Astrocyte (in vitro differentiated cells and primary cell): ENCODE measurements around the gene GPR137. TPM values are rescaled to one million over a fixed set of nuclear protein-coding genes. Genes with fewer than 3 reads are reported as not detected.

ENCODE experiments used
- DNase-seq: peaks from one replicate; pipeline ENCODE4 v3.0.0-alpha.2; 2010; ENCODE audit warnings: low read depth
- FAIRE-seq: peaks from 2 replicates; lab custom pipeline; 2011; peaks lifted over from hg19 to GRCh38; lab: Jason Lieb, UNC
- H2AFZ ChIP-seq: 2 replicates; pipeline ENCODE4 v1.6.0; 2012; ENCODE audit warnings: low read depth, low read length, inconsistent platforms
- H3K27ac ChIP-seq: 2 replicates; pipeline ENCODE4 v1.5.1; 2011; ENCODE audit warnings: low read depth, low read length, inconsistent platforms
- H3K27me3 ChIP-seq: 2 replicates; pipeline ENCODE4 v1.6.0; 2011; ENCODE audit warnings: low read length, inconsistent platforms; ENCODE audit not compliant: insufficient read depth
- H3K36me3 ChIP-seq: 2 replicates; pipeline ENCODE4 v1.5.1; 2011; ENCODE audit warnings: low read length, inconsistent platforms; ENCODE audit not compliant: insufficient read depth
- H3K4me1 ChIP-seq: 2 replicates; pipeline ENCODE4 v1.5.1; 2011; ENCODE audit warnings: low read length, inconsistent platforms; ENCODE audit not compliant: insufficient read depth
- H3K4me2 ChIP-seq: 2 replicates; pipeline ENCODE4 v1.6.0; 2012; ENCODE audit warnings: low read length, inconsistent platforms
- H3K4me3 ChIP-seq: 2 replicates; pipeline ENCODE4 v1.5.1; 2011; ENCODE audit warnings: low read depth, mild to moderate bottlenecking, low read length, inconsistent platforms; ENCODE audit not compliant: insufficient read depth
- H3K79me2 ChIP-seq: 2 replicates; pipeline ENCODE4 v1.6.0; 2012; ENCODE audit warnings: mild to moderate bottlenecking, low read length, inconsistent platforms; ENCODE audit not compliant: insufficient read depth
- H3K9ac ChIP-seq: 2 replicates; pipeline ENCODE4 v1.6.0; 2012; ENCODE audit warnings: mild to moderate bottlenecking, low read length, inconsistent platforms
- H3K9me3 ChIP-seq: 2 replicates; pipeline ENCODE4 v1.5.1; 2012; ENCODE audit warnings: low read depth, mild to moderate bottlenecking, low read length, inconsistent platforms; ENCODE audit not compliant: insufficient read depth
- H4K20me1 ChIP-seq: 2 replicates; pipeline ENCODE4 v1.6.0; 2012; ENCODE audit warnings: low read length, inconsistent platforms; ENCODE audit not compliant: insufficient read depth
- H3K27ac Mint-ChIP-seq: one replicate; pipeline ENCODE4 v1.8.0; 2021; ENCODE audit warnings: mild to moderate bottlenecking, mixed read lengths; ENCODE audit not compliant: unreplicated experiment
- H3K27me3 Mint-ChIP-seq: one replicate; pipeline ENCODE4 v1.8.0; 2021; ENCODE audit warnings: low read depth, mixed read lengths; ENCODE audit not compliant: unreplicated experiment
- H3K36me3 Mint-ChIP-seq: one replicate; pipeline ENCODE4 v1.8.0; 2021; ENCODE audit warnings: low read depth, mixed read lengths; ENCODE audit not compliant: unreplicated experiment
- H3K4me1 Mint-ChIP-seq: one replicate; pipeline ENCODE4 v1.8.0; 2021; ENCODE audit warnings: low read depth, mixed read lengths; ENCODE audit not compliant: unreplicated experiment
- H3K4me3 Mint-ChIP-seq: one replicate; pipeline ENCODE4 v1.8.0; 2021; ENCODE audit warnings: mild to moderate bottlenecking, moderate library complexity, mixed read lengths; ENCODE audit not compliant: unreplicated experiment
- H3K9me3 Mint-ChIP-seq: one replicate; pipeline ENCODE4 v1.8.0; 2021; ENCODE audit warnings: mild to moderate bottlenecking, mixed read lengths; ENCODE audit not compliant: unreplicated experiment
- EZH2 ChIP-seq: IDR thresholded peaks from 2 replicates; pipeline ENCODE4 v1.6.1; 2012; ENCODE audit warnings: mild to moderate bottlenecking, low read length, inconsistent platforms; ENCODE audit not compliant: insufficient read depth
- total RNA-seq: library from RNA; stranded (reverse); gene quantifications from 2 replicates; pipeline ENCODE4 v1.2.1, GENCODE V29; 2021
- TF ChIP-seq, protein P1 (sequence below): IDR thresholded peaks from 2 replicates; pipeline ENCODE4 v1.5.1; 2011; ENCODE audit warnings: low read depth, mild to moderate bottlenecking, inconsistent platforms, low read length, moderate library complexity; ENCODE audit not compliant: insufficient read depth

Gene GPR137
- total RNA-seq, 1 donor from 2014 or later: 46.8 TPM

GRCh38 chr11:64275031-64275800 is 10.4 kb upstream of the GPR137 start:
- Mint-ChIP-seq H3K27me3 (no peaks in the 10 kb centered on the region), H3K4me1 (peaks cover 4% of the 10 kb centered on the region), H3K27ac (no peak overlapping the region), H3K4me3 (no peak overlapping the region), H3K9me3 (no peaks in the 10 kb centered on the region), H3K36me3 (peaks cover 7% of the 10 kb centered on the region)
- no peak for DNase-seq
- Histone ChIP-seq H3K27ac (no peak overlapping the region), H3K9ac (no peak overlapping the region), H3K79me2 (peaks cover 7% of the 10 kb centered on the region), H3K36me3 (no peaks in the 10 kb centered on the region), H2AFZ (no peak overlapping the region), H3K27me3 (no peaks in the 10 kb centered on the region), H3K4me3 (no peak overlapping the region), H3K4me2 (no peak overlapping the region), H3K9me3 (no peaks in the 10 kb centered on the region), H4K20me1 (no peaks in the 10 kb centered on the region), H3K4me1 (peaks cover 17% of the 10 kb centered on the region)
- no peak for FAIRE-seq
- TF ChIP-seq EZH2: no peak
- TF ChIP-seq, protein P1, sequence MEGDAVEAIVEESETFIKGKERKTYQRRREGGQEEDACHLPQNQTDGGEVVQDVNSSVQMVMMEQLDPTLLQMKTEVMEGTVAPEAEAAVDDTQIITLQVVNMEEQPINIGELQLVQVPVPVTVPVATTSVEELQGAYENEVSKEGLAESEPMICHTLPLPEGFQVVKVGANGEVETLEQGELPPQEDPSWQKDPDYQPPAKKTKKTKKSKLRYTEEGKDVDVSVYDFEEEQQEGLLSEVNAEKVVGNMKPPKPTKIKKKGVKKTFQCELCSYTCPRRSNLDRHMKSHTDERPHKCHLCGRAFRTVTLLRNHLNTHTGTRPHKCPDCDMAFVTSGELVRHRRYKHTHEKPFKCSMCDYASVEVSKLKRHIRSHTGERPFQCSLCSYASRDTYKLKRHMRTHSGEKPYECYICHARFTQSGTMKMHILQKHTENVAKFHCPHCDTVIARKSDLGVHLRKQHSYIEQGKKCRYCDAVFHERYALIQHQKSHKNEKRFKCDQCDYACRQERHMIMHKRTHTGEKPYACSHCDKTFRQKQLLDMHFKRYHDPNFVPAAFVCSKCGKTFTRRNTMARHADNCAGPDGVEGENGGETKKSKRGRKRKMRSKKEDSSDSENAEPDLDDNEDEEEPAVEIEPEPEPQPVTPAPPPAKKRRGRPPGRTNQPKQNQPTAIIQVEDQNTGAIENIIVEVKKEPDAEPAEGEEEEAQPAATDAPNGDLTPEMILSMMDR: no peak

GRCh38 chr11:64275841-64276240 is 9.8 kb upstream of the GPR137 start:
- peaks cover 7% of the 10 kb centered on the region for H3K79me2 ChIP-seq
- H2AFZ ChIP-seq: no peak overlapping the region
- no peaks in the 10 kb centered on the region for H3K9me3 ChIP-seq
- H3K4me2 ChIP-seq: no peak overlapping the region
- H3K9ac ChIP-seq: no peak overlapping the region
- Mint-ChIP-seq H3K27ac (no peak overlapping the region), H3K27me3 (no peaks in the 10 kb centered on the region), H3K9me3 (no peaks in the 10 kb centered on the region), H3K4me1 (peaks cover 4% of the 10 kb centered on the region), H3K4me3 (no peak overlapping the region), H3K36me3 (peaks cover 7% of the 10 kb centered on the region)
- no peak for FAIRE-seq
- H3K4me3 ChIP-seq: no peak overlapping the region
- DNase-seq: no peak
- peaks cover 12% of the 10 kb centered on the region for H3K4me1 ChIP-seq
- H3K27ac ChIP-seq: no peak overlapping the region
- H3K36me3 ChIP-seq: no peaks in the 10 kb centered on the region
- TF ChIP-seq, protein P1: no peak
- TF ChIP-seq EZH2: no peak
- H4K20me1 ChIP-seq: no peaks in the 10 kb centered on the region
- no peaks in the 10 kb centered on the region for H3K27me3 ChIP-seq
